ENCODE measurements around the gene HSD17B14.
"Not testable (repeated sequence)": the region's sequence is repeated elsewhere in the genome, so short reads cannot be mapped to it uniquely, and the experiment has no call there.

Gene HSD17B14

GRCh38 chr19:48836089-48837017 is at the start of gene HSD17B14:
Gene HSD17B14 (minus strand): TSS chr19:48836491. CDS start chr19:48836411, 80 bp downstream.
- DNase-seq (ENCODE audit: low read depth), result no peak

- no peak for DNase-seq (ENCODE audit: low read depth)
Observed at GRCh38 chr19:48883726-48884125, 47.4 kb upstream of the HSD17B14 start.

- no peak for DNase-seq (ENCODE audit: low read depth)
Observed at GRCh38 chr19:48881741-48882657, 45.7 kb upstream of the HSD17B14 start.

GRCh38 chr19:48879696-48880095 is 43.4 kb upstream of the HSD17B14 start:
- DNase-seq (ENCODE audit: low read depth), result not testable (repeated sequence)

GRCh38 chr19:48879025-48879637 is 42.8 kb upstream of the HSD17B14 start:
- no peak for DNase-seq (ENCODE audit: low read depth)

- DNase-seq (ENCODE audit: low read depth), result no peak
Observed at GRCh38 chr19:48878196-48879024, 42.1 kb upstream of the HSD17B14 start.

GRCh38 chr19:48877855-48878195 is 41.5 kb upstream of the HSD17B14 start:
- no peak for DNase-seq (ENCODE audit: low read depth)

GRCh38 chr19:48876043-48876981 is 40.0 kb upstream of the HSD17B14 start:
- not testable (repeated sequence) for DNase-seq (ENCODE audit: low read depth)

GRCh38 chr19:48874303-48875135 is 38.2 kb upstream of the HSD17B14 start:
- DNase-seq (ENCODE audit: low read depth), result no peak

GRCh38 chr19:48873476-48874302 is 37.4 kb upstream of the HSD17B14 start:
- DNase-seq (ENCODE audit: low read depth), result no peak

GRCh38 chr19:48872884-48873475 is 36.7 kb upstream of the HSD17B14 start:
- peak; percentile 92 for DNase-seq (ENCODE audit: low read depth)

- peak; percentile 91 for DNase-seq (ENCODE audit: low read depth)
Observed at GRCh38 chr19:48872182-48872883, 36.0 kb upstream of the HSD17B14 start, which contains the start of gene PPP1R15A. Gene PPP1R15A (plus strand): TSS chr19:48872421. CDS start chr19:48873234, 813 bp downstream.

- DNase-seq (ENCODE audit: low read depth), result not testable (repeated sequence)
Observed at GRCh38 chr19:48871471-48872181, 35.3 kb upstream of the HSD17B14 start.

- no peak for DNase-seq (ENCODE audit: low read depth)
Observed at GRCh38 chr19:48870048-48870447, 33.8 kb upstream of the HSD17B14 start.

- no peak for DNase-seq (ENCODE audit: low read depth)
Observed at GRCh38 chr19:48868114-48868886, 32.0 kb upstream of the HSD17B14 start, which contains the start of gene PLEKHA4. Gene PLEKHA4 (minus strand): TSS chr19:48868617. CDS start chr19:48867620, 997 bp downstream.

GRCh38 chr19:48867746-48868113 is 31.4 kb upstream of the HSD17B14 start:
- no peak for DNase-seq (ENCODE audit: low read depth)

Measured in stromal cell of bone marrow (primary cell).